ENCODE data around the gene HSPB9.
A peak's percentile ranks its signal among the peaks of the same experiment; 100 is the strongest.

- TF ChIP-seq, protein P1, sequence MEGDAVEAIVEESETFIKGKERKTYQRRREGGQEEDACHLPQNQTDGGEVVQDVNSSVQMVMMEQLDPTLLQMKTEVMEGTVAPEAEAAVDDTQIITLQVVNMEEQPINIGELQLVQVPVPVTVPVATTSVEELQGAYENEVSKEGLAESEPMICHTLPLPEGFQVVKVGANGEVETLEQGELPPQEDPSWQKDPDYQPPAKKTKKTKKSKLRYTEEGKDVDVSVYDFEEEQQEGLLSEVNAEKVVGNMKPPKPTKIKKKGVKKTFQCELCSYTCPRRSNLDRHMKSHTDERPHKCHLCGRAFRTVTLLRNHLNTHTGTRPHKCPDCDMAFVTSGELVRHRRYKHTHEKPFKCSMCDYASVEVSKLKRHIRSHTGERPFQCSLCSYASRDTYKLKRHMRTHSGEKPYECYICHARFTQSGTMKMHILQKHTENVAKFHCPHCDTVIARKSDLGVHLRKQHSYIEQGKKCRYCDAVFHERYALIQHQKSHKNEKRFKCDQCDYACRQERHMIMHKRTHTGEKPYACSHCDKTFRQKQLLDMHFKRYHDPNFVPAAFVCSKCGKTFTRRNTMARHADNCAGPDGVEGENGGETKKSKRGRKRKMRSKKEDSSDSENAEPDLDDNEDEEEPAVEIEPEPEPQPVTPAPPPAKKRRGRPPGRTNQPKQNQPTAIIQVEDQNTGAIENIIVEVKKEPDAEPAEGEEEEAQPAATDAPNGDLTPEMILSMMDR (IDR thresholded peaks at IDR 0.05), result peak; percentile 95
- no peak for TF ChIP-seq EZH2 (IDR thresholded peaks at IDR 0.05)
Measured at GRCh38 chr17:42101513-42102292, 20.9 kb upstream of the HSPB9 start.
